Ishikawa (cell line): Measurements from ENCODE around the gene TRHDE.

Experiments
- CEBPB ChIP-seq: IDR thresholded peaks from 2 replicates; pipeline ENCODE4 v1.6.1; 2012
- CREB1 ChIP-seq: IDR thresholded peaks from 2 replicates; pipeline ENCODE4 v1.6.1; 2012; ENCODE audit warnings: low read depth
- EGR1 ChIP-seq: IDR thresholded peaks from 2 replicates; pipeline ENCODE4 v1.6.1; 2012
- EP300 ChIP-seq: IDR thresholded peaks from 2 replicates; pipeline ENCODE4 v1.6.1; 2012; ENCODE audit warnings: borderline replicate concordance
- FOXM1 ChIP-seq: IDR thresholded peaks from 2 replicates; pipeline ENCODE4 v1.6.1; 2012; ENCODE audit warnings: low read depth, borderline replicate concordance
- MAX ChIP-seq: IDR thresholded peaks from 2 replicates; pipeline ENCODE4 v1.6.1; 2012
- NFIC ChIP-seq: IDR thresholded peaks from 2 replicates; pipeline ENCODE4 v1.6.1; 2012
- RAD21 ChIP-seq: IDR thresholded peaks from 2 replicates; pipeline ENCODE4 v1.6.1; 2012; ENCODE audit warnings: low read depth
- REST ChIP-seq: IDR thresholded peaks from 2 replicates; pipeline ENCODE4 v1.6.1; 2012; ENCODE audit warnings: low read depth, mild to moderate bottlenecking
- TAF1 ChIP-seq: IDR thresholded peaks from 2 replicates; pipeline ENCODE4 v1.6.1; 2012; ENCODE audit warnings: low read depth, mild to moderate bottlenecking
- TCF12 ChIP-seq: IDR thresholded peaks from 2 replicates; pipeline ENCODE4 v1.6.1; 2012; ENCODE audit warnings: low read depth
- TEAD4 ChIP-seq: IDR thresholded peaks from 2 replicates; pipeline ENCODE4 v1.6.1; 2012
- USF1 ChIP-seq: IDR thresholded peaks from 2 replicates; pipeline ENCODE4 v1.6.1; 2012
- YY1 ChIP-seq: IDR thresholded peaks from 2 replicates; pipeline ENCODE4 v1.6.1; 2012; ENCODE audit warnings: low read depth
- ZBTB7A ChIP-seq: IDR thresholded peaks from 2 replicates; pipeline ENCODE4 v1.6.1; 2012; ENCODE audit warnings: low read depth

The TRHDE gene

DNA sequence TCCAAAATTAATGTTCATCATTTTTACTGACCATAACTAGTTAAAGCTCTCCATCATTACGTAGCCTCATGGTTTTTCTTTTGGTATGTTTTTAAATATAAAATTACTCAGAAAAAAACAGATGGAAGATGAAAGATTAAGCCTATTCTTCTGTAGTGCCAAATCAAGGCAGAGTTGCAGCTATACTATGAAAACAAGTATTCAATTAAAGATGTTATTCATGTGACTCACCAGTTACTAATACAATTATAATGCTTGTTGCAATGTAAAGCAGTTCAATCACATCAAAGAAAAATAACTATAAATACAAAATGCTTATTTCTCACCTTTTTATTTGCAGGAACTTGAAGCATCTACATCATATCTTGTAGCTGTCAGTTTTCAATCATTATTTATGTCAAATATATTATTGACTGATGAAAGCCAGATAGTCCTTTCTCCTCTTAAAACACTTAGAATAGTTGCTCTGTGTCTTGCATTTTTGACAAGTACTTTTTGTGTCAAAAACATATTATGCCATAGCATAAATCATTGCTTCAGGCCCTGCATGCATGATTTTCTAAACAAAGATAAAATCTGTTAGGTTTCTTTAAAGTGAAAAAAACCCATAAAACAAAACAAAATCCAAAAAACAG is 36.0 kb upstream of the TRHDE start:
- TF ChIP-seq TAF1 (no peak), REST (no peak)

- no peak for TF ChIP-seq NFIC
- no peak for TF ChIP-seq USF1
- no peak for TF ChIP-seq EGR1
- no peak for TF ChIP-seq TEAD4
- TF ChIP-seq FOXM1 = no peak
- TF ChIP-seq TCF12 = no peak
- no peak for TF ChIP-seq ZBTB7A
- TF ChIP-seq REST = no peak
- no peak for TF ChIP-seq TAF1
- TF ChIP-seq EP300 = no peak
- no peak for TF ChIP-seq CREB1
- no peak for TF ChIP-seq CEBPB
- no peak for TF ChIP-seq YY1
- no peak for TF ChIP-seq MAX
Measured at GRCh38 chr12:72241552-72241951, 30.6 kb upstream of the TRHDE start.

- no peak for TF ChIP-seq REST
- TF ChIP-seq CREB1 = no peak
- TF ChIP-seq TAF1 = no peak
- no peak for TF ChIP-seq TEAD4
- no peak for TF ChIP-seq EGR1
- TF ChIP-seq YY1 = no peak
- no peak for TF ChIP-seq CEBPB
- TF ChIP-seq EP300 = no peak
- TF ChIP-seq FOXM1 = no peak
- TF ChIP-seq TCF12 = no peak
- TF ChIP-seq NFIC = no peak
- TF ChIP-seq ZBTB7A = no peak
- no peak for TF ChIP-seq USF1
- TF ChIP-seq RAD21 = no peak
- no peak for TF ChIP-seq MAX
Measured at GRCh38 chr12:72242946-72243345, 29.2 kb upstream of the TRHDE start.

DNA sequence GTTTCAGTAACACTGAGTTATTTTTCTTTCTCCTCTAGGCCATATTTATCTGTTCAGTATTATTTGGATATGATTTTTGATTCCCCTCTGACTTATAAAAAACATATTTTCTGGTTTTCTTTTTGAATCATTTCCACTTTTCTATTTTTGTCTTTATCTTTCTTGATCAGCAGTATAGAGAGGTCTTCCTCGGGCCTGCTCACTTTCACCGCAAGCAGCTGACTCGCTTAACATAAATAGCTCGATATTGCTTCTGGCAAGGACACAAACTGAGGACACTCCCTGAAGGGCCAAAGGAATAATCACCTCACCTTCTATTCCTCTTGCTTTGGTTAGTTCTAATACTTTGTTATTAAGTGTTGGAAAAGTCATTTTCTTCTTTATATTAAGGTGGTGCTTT is 25.8 kb upstream of the TRHDE start:
- TF ChIP-seq YY1 = no peak
- no peak for TF ChIP-seq NFIC
- TF ChIP-seq EP300 = no peak
- no peak for TF ChIP-seq TEAD4
- TF ChIP-seq CREB1 = no peak
- no peak for TF ChIP-seq CEBPB
- no peak for TF ChIP-seq FOXM1

GRCh38 chr12:72250346-72250745 is 21.8 kb upstream of the TRHDE start:
- no peak for TF ChIP-seq MAX
- TF ChIP-seq EP300 = no peak
- TF ChIP-seq TCF12 = no peak
- no peak for TF ChIP-seq TAF1
